SK-N-SH (cell line): ENCODE measurements around the gene PM20D2. TPM values are rescaled to one million over a fixed set of nuclear protein-coding genes. Genes with fewer than 3 reads are reported as not detected.

Experiments used
- CTCF ChIA-PET: fragments of 300-600, 350-600 bp; formaldehyde crosslinking; extraction: SDS; loops from one replicate; lab custom pipeline; 2021; lab: Yijun Ruan, JAX
- POLR2A ChIA-PET: fragments of 350-600 bp; sonication (Branson Sonifier 250); formaldehyde crosslinking; extraction: SDS; loops from one replicate; lab custom pipeline; 2020; ENCODE audit warnings: antibody characterized with exemption, inconsistent platforms; lab: Yijun Ruan, JAX
- DNase-seq: peaks from one replicate; pipeline ENCODE4 v3.0.0; 2012
- H2AFZ ChIP-seq: fragments of 200-600 bp; sonication (generic); 2 replicates; pipeline ENCODE4 v1.8.1; 2016; ENCODE audit warnings: antibody characterized with exemption, mild to moderate bottlenecking, low read depth
- H3F3A ChIP-seq: fragments of 200-600 bp; sonication (generic); replicated peaks from 2 replicates; pipeline ENCODE3; 2016; ENCODE audit warnings: antibody characterized with exemption, mild to moderate bottlenecking; ENCODE audit not compliant: insufficient read depth
- H3K27ac ChIP-seq, 2 experiments: fragments of 200-500 bp in 1 of 2; fragments of 200-600 bp in 1 of 2; sonication (Bioruptor generic) in 1 of 2; sonication (generic), shearing (Covaris generic) in 1 of 2; 2 replicates each; pipeline versions ENCODE4 v1.5.1 to v1.6.1; 2014 to 2016; ENCODE audit warnings: low read depth in 2 of 2, inconsistent platforms in 1 of 2, low read length in 1 of 2, mild to moderate bottlenecking in 1 of 2, mixed read lengths in 1 of 2
- H3K27me3 ChIP-seq: fragments of 200-600 bp; sonication (generic), shearing (Covaris generic); 2 replicates; pipeline ENCODE4 v1.6.1; 2016; ENCODE audit warnings: mixed run types; ENCODE audit not compliant: insufficient read depth
- H3K36me3 ChIP-seq, 2 experiments: fragments of 200-500 bp in 1 of 2; fragments of 200-600 bp in 1 of 2; sonication (Bioruptor generic) in 1 of 2; sonication (generic) in 1 of 2; replicated peaks in 1 of 2; 2 replicates each; pipeline versions ENCODE3 to v1.5.1; 2014 to 2016; ENCODE audit warnings: low read length in 1 of 2, mild to moderate bottlenecking in 1 of 2; ENCODE audit not compliant: insufficient read depth in 2 of 2, control insufficient read depth in 1 of 2
- H3K4me1 ChIP-seq, 2 experiments: fragments of 200-500 bp in 1 of 2; fragments of 200-600 bp in 1 of 2; sonication (Bioruptor generic) in 1 of 2; sonication (generic), shearing (Covaris generic) in 1 of 2; 2 replicates each; pipeline versions ENCODE4 v1.5.1 to v1.6.1; 2014 to 2016; ENCODE audit warnings: low read depth in 1 of 2, low read length in 1 of 2, mixed run types in 1 of 2; ENCODE audit not compliant: insufficient read depth in 2 of 2, control insufficient read depth in 1 of 2
- H3K4me2 ChIP-seq: fragments of 200-600 bp; sonication (generic), shearing (Covaris generic); 2 replicates; pipeline ENCODE4 v1.6.1; 2017; ENCODE audit warnings: mixed run types
- H3K4me3 ChIP-seq, 2 experiments: fragments of 200-500 bp in 1 of 2; fragments of 200-600 bp in 1 of 2; sonication (Bioruptor generic) in 1 of 2; sonication (generic), shearing (Covaris generic) in 1 of 2; 2 replicates each; pipeline versions ENCODE4 v1.5.1 to v1.8.1; 2014 to 2016; ENCODE audit warnings: low read depth in 2 of 2, inconsistent platforms in 1 of 2, low read length in 1 of 2, mild to moderate bottlenecking in 1 of 2, mixed read lengths in 1 of 2, moderate library complexity in 1 of 2
- H3K79me2 ChIP-seq: fragments of 200-600 bp; sonication (generic); 2 replicates; pipeline ENCODE4 v1.8.1; 2017; ENCODE audit warnings: mild to moderate bottlenecking; ENCODE audit not compliant: insufficient read depth
- H3K9ac ChIP-seq: fragments of 200-600 bp; sonication (generic); 2 replicates; pipeline ENCODE4 v1.6.1; 2017; ENCODE audit warnings: mixed run types
- H3K9me2 ChIP-seq: fragments of 200-600 bp; sonication (generic); 2 replicates; pipeline ENCODE4 v1.6.1; 2017; ENCODE audit warnings: mixed run types
- H3K9me3 ChIP-seq: fragments of 200-600 bp; sonication (generic); 2 replicates; pipeline ENCODE4 v1.6.1; 2017; ENCODE audit warnings: mixed run types, mild to moderate bottlenecking, moderate library complexity
- H4K20me1 ChIP-seq: fragments of 200-600 bp; sonication (generic); 2 replicates; pipeline ENCODE4 v1.6.1; 2017; ENCODE audit warnings: mild to moderate bottlenecking, mixed run types; ENCODE audit not compliant: insufficient read depth
- CHD2 ChIP-seq: fragments of 150-350 bp; IDR thresholded peaks from 2 replicates; pipeline ENCODE4 v1.6.1; 2018; ENCODE audit warnings: low read length; ENCODE audit not compliant: partially characterized antibody
- ELF1 ChIP-seq: IDR thresholded peaks from 2 replicates; pipeline ENCODE4 v1.4.0; 2012
- FOSL2 ChIP-seq: IDR thresholded peaks from 2 replicates; pipeline ENCODE4 v1.4.0; 2012; ENCODE audit warnings: low read depth, mild to moderate bottlenecking, moderate library complexity, borderline replicate concordance
- FOXJ3 ChIP-seq: sonication (generic); formaldehyde crosslinking; IDR thresholded peaks from 2 replicates; pipeline ENCODE4 v1.5.1; 2020; ENCODE audit warnings: mild to moderate bottlenecking, missing genetic modification reagents
- FOXM1 ChIP-seq: IDR thresholded peaks from 2 replicates; pipeline ENCODE4 v1.4.0; 2012; ENCODE audit warnings: low read depth, mild to moderate bottlenecking
- GATA2 ChIP-seq: sonication (generic); formaldehyde crosslinking; IDR thresholded peaks from 2 replicates; pipeline ENCODE4 v1.5.0; 2020; ENCODE audit warnings: mild to moderate bottlenecking, missing genetic modification reagents
- JUND ChIP-seq: IDR thresholded peaks from 2 replicates; pipeline ENCODE4 v1.4.0; 2012
- MAX ChIP-seq: IDR thresholded peaks from 2 replicates; pipeline ENCODE4 v1.4.0; 2012; ENCODE audit warnings: low read depth
- NRF1 ChIP-seq: IDR thresholded peaks from 2 replicates; pipeline ENCODE4 v1.6.1; 2012; ENCODE audit warnings: low read depth, mild to moderate bottlenecking, low read length
- PBX3 ChIP-seq: IDR thresholded peaks from 2 replicates; pipeline ENCODE4; 2012
- POLR2AphosphoS5 ChIP-seq: IDR thresholded peaks from 2 replicates; pipeline ENCODE4 v1.6.1; 2012; ENCODE audit warnings: low read depth, low read length
- RAD21 ChIP-seq: IDR thresholded peaks from 2 replicates; pipeline ENCODE4 v1.6.1; 2012; ENCODE audit warnings: mild to moderate bottlenecking, low read length
- RCOR1 ChIP-seq: fragments of 150-350 bp; IDR thresholded peaks from 2 replicates; pipeline ENCODE4 v1.6.1; 2017; ENCODE audit warnings: antibody characterized with exemption, low read length
- RFX5 ChIP-seq: IDR thresholded peaks from 2 replicates; pipeline ENCODE4 v1.6.1; 2012; ENCODE audit warnings: mild to moderate bottlenecking, improper control_type of control experiment, low read length
- SMC3 ChIP-seq: IDR thresholded peaks from 2 replicates; pipeline ENCODE4 v1.6.1; 2012; ENCODE audit warnings: low read depth, low read length, improper control_type of control experiment
- TEAD4 ChIP-seq: IDR thresholded peaks from 2 replicates; pipeline ENCODE4 v1.4.0; 2012; ENCODE audit warnings: mild to moderate bottlenecking, borderline replicate concordance; ENCODE audit not compliant: insufficient read depth
- YY1 ChIP-seq: IDR thresholded peaks from 2 replicates; pipeline ENCODE4 v1.4.0; 2012; ENCODE audit warnings: low read depth, mild to moderate bottlenecking
- WGBS: methylation state at CpG from one replicate; pipeline ENCODE4 v1.1.6; 2017; ENCODE audit warnings: low lambda C conversion rate; 5-methylcytosine and 5-hydroxymethylcytosine counted together
- polyA plus RNA-seq, 3 experiments: library from polyadenylated mRNA; depleted of rRNA; stranded (reverse); fragments of >200 nt; gene quantifications; 2 replicates each; pipeline ENCODE4 v1.2.3, GENCODE V29; 2012
- TF ChIP-seq, protein P1 (sequence below): fragments of 200-600 bp; sonication (generic); IDR thresholded peaks from 2 replicates; pipeline ENCODE4 v1.6.1; 2017; ENCODE audit warnings: antibody characterized with exemption, mild to moderate bottlenecking, moderate library complexity
- TF ChIP-seq, protein P2 (sequence below): IDR thresholded peaks from 2 replicates; pipeline ENCODE4 v1.4.0; 2012; ENCODE audit warnings: low read depth, borderline replicate concordance

The PM20D2 gene
- polyA plus RNA-seq, 1 of the 3 experiments (the other 2 are of a cell fraction) = 6.2 TPM

DNA sequence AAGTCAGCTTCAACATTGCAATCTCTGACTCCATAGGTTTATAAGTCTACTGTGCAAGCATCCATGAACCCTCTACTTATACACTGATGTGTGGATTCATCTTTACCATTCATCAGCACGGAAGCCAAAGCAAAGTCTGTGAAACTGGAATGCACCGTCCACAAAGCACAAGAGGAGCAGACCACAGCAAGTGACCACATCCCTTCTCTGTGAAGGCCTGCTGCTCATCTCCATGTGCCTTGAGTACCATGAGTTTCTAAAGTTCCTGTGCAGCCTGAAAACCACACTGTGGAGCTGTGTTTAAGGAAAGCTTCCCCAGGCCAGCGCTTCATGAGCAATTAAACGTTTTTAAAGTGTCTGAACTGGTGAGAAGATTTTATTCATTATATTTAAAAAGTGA lies 51.3 kb downstream of the PM20D2 start:
- POLR2A ChIA-PET = no interaction called here
- CTCF ChIA-PET = no interaction called here
- H3K27ac ChIP-seq = no peak overlapping the region
- H3K4me3 ChIP-seq = no peak overlapping the region
- no peak overlapping the region for H3K4me2 ChIP-seq
- no peak overlapping the region for H3K9ac ChIP-seq
- no peaks in the 10 kb centered on the region for H3K36me3 ChIP-seq
- H4K20me1 ChIP-seq = no peaks in the 10 kb centered on the region
- H3K4me1 ChIP-seq = no peaks in the 10 kb centered on the region
- DNase-seq = no peak
- 12% methylated on average over 4 of the region's 4 CpGs for WGBS
- H3K9me3 ChIP-seq = 0 out of 2 replicates have a peak, but pooled peaks cover 13% of the 10 kb centered on the region
- no peaks in the 10 kb centered on the region for H3K9me2 ChIP-seq
- H3F3A ChIP-seq = no peaks in the 10 kb centered on the region
- H3K27me3 ChIP-seq = no peaks in the 10 kb centered on the region
- TF ChIP-seq FOXJ3 (CRISPR knock-in tag) (no peak), RCOR1 (no peak), YY1 (no peak)
- H2AFZ ChIP-seq = no peak overlapping the region
- no peaks in the 10 kb centered on the region for H3K79me2 ChIP-seq

DNA sequence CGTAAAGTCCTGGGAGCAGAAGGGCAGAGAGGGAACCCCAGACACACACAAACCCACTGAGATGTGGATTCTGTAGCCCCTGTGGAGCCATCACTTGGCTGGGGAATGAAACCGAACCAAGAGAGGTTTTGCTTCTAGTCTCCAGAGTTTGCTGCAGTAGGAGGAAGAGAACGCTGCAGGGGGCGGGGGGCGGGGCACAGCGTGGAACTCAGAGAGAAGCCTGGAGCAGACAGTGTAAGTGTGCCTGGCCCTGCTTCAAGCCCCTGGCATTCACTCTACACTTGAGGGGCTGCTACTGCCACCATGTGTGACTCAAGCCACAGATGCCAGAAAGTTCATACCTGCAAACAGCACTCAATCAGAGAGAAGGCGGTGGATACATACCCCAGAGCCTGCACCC lies 52.4 kb downstream of the PM20D2 start:
- Histone ChIP-seq H3K9me3 (0 out of 2 replicates have a peak, but pooled peaks cover 13% of the 10 kb centered on the region), H4K20me1 (no peaks in the 10 kb centered on the region), H2AFZ (no peak overlapping the region), H3F3A (no peaks in the 10 kb centered on the region), H3K9me2 (no peaks in the 10 kb centered on the region)
- CTCF ChIA-PET = no interaction called here
- no peak for TF ChIP-seq FOSL2
- TF ChIP-seq PBX3 = no peak
- TF ChIP-seq CHD2 = no peak
- TF ChIP-seq, protein P1, sequence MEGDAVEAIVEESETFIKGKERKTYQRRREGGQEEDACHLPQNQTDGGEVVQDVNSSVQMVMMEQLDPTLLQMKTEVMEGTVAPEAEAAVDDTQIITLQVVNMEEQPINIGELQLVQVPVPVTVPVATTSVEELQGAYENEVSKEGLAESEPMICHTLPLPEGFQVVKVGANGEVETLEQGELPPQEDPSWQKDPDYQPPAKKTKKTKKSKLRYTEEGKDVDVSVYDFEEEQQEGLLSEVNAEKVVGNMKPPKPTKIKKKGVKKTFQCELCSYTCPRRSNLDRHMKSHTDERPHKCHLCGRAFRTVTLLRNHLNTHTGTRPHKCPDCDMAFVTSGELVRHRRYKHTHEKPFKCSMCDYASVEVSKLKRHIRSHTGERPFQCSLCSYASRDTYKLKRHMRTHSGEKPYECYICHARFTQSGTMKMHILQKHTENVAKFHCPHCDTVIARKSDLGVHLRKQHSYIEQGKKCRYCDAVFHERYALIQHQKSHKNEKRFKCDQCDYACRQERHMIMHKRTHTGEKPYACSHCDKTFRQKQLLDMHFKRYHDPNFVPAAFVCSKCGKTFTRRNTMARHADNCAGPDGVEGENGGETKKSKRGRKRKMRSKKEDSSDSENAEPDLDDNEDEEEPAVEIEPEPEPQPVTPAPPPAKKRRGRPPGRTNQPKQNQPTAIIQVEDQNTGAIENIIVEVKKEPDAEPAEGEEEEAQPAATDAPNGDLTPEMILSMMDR = no peak
- TF ChIP-seq, all 33 proteins: peak for 0
- Histone ChIP-seq H3K27me3 (no peaks in the 10 kb centered on the region), H3K4me3 (no peak overlapping the region), H3K79me2 (no peaks in the 10 kb centered on the region), H3K9ac (no peak overlapping the region), H3K36me3 (no peaks in the 10 kb centered on the region), H3K4me1 (no peaks in the 10 kb centered on the region), H3K4me2 (no peak overlapping the region), H3K27ac (no peak overlapping the region)
- DNase-seq = no peak
- WGBS = 51% methylated on average over 6 of the region's 7 CpGs
- POLR2A ChIA-PET = no interaction called here

DNA sequence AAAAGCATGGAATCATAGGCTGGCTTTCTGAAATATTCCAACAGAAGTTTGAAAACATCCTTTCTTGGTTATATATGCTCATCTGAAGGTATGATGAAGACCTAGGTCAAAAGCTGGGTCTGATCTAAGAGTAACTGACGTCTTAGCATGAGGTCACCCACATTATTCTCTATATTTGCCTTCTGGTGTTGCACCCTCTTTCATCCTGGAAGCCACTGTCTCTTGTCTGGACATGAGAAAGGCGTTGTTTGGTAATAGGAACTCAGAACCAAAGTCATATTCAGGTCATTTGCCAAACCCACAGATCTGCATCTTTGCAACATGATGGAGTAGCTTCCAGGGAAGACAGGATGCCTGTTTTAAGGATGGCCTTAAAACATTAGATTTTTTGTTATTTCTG lies 53.7 kb downstream of the PM20D2 start:
- Histone ChIP-seq H3K36me3 (no peaks in the 10 kb centered on the region), H3K27ac (no peak overlapping the region), H3K9me3 (0 out of 2 replicates have a peak, but pooled peaks cover 11% of the 10 kb centered on the region), H3K79me2 (no peaks in the 10 kb centered on the region), H4K20me1 (no peaks in the 10 kb centered on the region), H3K4me1 (no peaks in the 10 kb centered on the region), H2AFZ (no peak overlapping the region), H3K4me3 (no peak overlapping the region), H3F3A (no peaks in the 10 kb centered on the region), H3K9me2 (no peaks in the 10 kb centered on the region), H3K4me2 (no peak overlapping the region), H3K9ac (no peak overlapping the region), H3K27me3 (no peaks in the 10 kb centered on the region)
- POLR2A ChIA-PET = no interaction called here
- CTCF ChIA-PET = interaction anchor here (0.7 to 0.9 kb wide), 2 partner anchors 51 to 217 kb away, joined by 3 read pairs; no protein-coding TSS in a partner anchor
- TF ChIP-seq RFX5 = no peak
- TF ChIP-seq, protein P2, sequence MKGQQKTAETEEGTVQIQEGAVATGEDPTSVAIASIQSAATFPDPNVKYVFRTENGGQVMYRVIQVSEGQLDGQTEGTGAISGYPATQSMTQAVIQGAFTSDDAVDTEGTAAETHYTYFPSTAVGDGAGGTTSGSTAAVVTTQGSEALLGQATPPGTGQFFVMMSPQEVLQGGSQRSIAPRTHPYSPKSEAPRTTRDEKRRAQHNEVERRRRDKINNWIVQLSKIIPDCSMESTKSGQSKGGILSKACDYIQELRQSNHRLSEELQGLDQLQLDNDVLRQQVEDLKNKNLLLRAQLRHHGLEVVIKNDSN = no peak
- TF ChIP-seq JUND = no peak
- no peak for TF ChIP-seq RCOR1
- no peak for TF ChIP-seq ELF1
- TF ChIP-seq FOXM1 = no peak
- no peak for TF ChIP-seq NRF1
- TF ChIP-seq FOXJ3 (CRISPR knock-in tag) = no peak
- no peak for TF ChIP-seq POLR2AphosphoS5
- no peak for TF ChIP-seq FOSL2
- TF ChIP-seq MAX = no peak
- TF ChIP-seq SMC3 = no peak
- TF ChIP-seq TEAD4 = no peak
- TF ChIP-seq GATA2 = no peak
- TF ChIP-seq RAD21 = no peak
- no peak for DNase-seq
- WGBS = 7% methylated on average over 2 of the region's 2 CpGs
